ENCODE data around the gene LCE3A. TPM values are rescaled to one million over a fixed set of nuclear protein-coding genes. Genes with fewer than 3 reads are reported as not detected.
"Not testable (repeated sequence)": the region's sequence is repeated elsewhere in the genome, so short reads cannot be mapped to it uniquely, and the experiment has no call there.

LCE3A gene
- polyA plus RNA-seq, 1 experiment = not detected

- no peaks in the 10 kb centered on the region for H3K36me3 ChIP-seq (ENCODE audit: control insufficient read depth, insufficient read depth, low read length)
- ChIA-PET CTCF (no interaction called here), POLR2A (no interaction called here)
- no peak within 1 kb of the TSS for H3K4me3 ChIP-seq (ENCODE audit: low read depth, low read length)
- TF ChIP-seq CTCF (IDR thresholded peaks at IDR 0.05; ENCODE audit: insufficient read depth, low read depth, low read length) = no peak
- H3K27me3 ChIP-seq (ENCODE audit: control insufficient read depth, insufficient read depth, low read length) = no peaks in the 10 kb centered on the region
- DNase-seq (ENCODE audit: low read depth) = no peak
Observed at GRCh38 chr1:152580433-152580832, 42.5 kb downstream of the LCE3A start, which contains the start of gene LCE3D. Gene LCE3D (minus strand): TSS chr1:152580516. CDS start chr1:152579936, 580 bp downstream.

GRCh38 chr1:152579526-152579925 lies 43.4 kb downstream of the LCE3A start:
- H3K4me3 ChIP-seq (ENCODE audit: low read depth, low read length); H3K36me3 ChIP-seq (ENCODE audit: control insufficient read depth, insufficient read depth, low read length); CTCF ChIA-PET; DNase-seq (ENCODE audit: low read depth); POLR2A ChIA-PET; H3K27me3 ChIP-seq (ENCODE audit: control insufficient read depth, insufficient read depth, low read length): not testable (repeated sequence)

- TF ChIP-seq CTCF (IDR thresholded peaks at IDR 0.05; ENCODE audit: insufficient read depth, low read depth, low read length) = no peak
- CTCF ChIA-PET = no interaction called here
- no peaks in the 10 kb centered on the region for H3K27me3 ChIP-seq (ENCODE audit: control insufficient read depth, insufficient read depth, low read length)
- DNase-seq (ENCODE audit: low read depth) = no peak
- no peak overlapping the region for H3K4me3 ChIP-seq (ENCODE audit: low read depth, low read length)
- POLR2A ChIA-PET = no interaction called here
- H3K36me3 ChIP-seq (ENCODE audit: control insufficient read depth, insufficient read depth, low read length) = no peaks in the 10 kb centered on the region
Observed at GRCh38 chr1:152577168-152577567, 45.7 kb downstream of the LCE3A start.

Small RNA genes lying within 50 kb of the gene (small RNA-seq; reads per million reads assigned to genes)
- not detected for gene LCE3A (ENCODE audit: insufficient read length, low read depth, low replicate concordance)
- gene LCE3B (ENCODE audit: insufficient read length, low read depth, low replicate concordance) = not detected

Other genes starting within 250 kb of the LCE3A start
- not detected in 2 replicates for gene CRNN, start 208.8 kb downstream of the LCE3A start, polyA plus RNA-seq (2011; rRNA removed)
- not detected in 2 replicates for gene LCE5A, start 112.3 kb downstream of the LCE3A start, polyA plus RNA-seq (2011; rRNA removed)
- not detected in 2 replicates for gene CRCT1, start 108.6 kb downstream of the LCE3A start, polyA plus RNA-seq (2011; rRNA removed)
- not detected in 2 replicates for gene LCE3E, start 56.3 kb downstream of the LCE3A start, polyA plus RNA-seq (2011; rRNA removed)
- gene LCE3D, start 42.6 kb downstream of the LCE3A start, polyA plus RNA-seq (2011; rRNA removed) = not detected in 2 replicates
- not detected in 2 replicates for gene LCE3C, start 22.9 kb downstream of the LCE3A start, polyA plus RNA-seq (2011; rRNA removed)
- not detected in 2 replicates for gene LCE3B, start 9.3 kb downstream of the LCE3A start, polyA plus RNA-seq (2011; rRNA removed)
- not detected in 2 replicates for gene LCE2D, start 40.3 kb upstream of the LCE3A start, polyA plus RNA-seq (2011; rRNA removed)
- not detected in 2 replicates for gene LCE2C, start 52.2 kb upstream of the LCE3A start, polyA plus RNA-seq (2011; rRNA removed)
- not detected in 2 replicates for gene LCE2B, start 63.0 kb upstream of the LCE3A start, polyA plus RNA-seq (2011; rRNA removed)
- not detected in 2 replicates for gene LCE2A, start 75.2 kb upstream of the LCE3A start, polyA plus RNA-seq (2011; rRNA removed)
- gene LCE4A, start 85.1 kb upstream of the LCE3A start, polyA plus RNA-seq (2011; rRNA removed) = not detected in 2 replicates
- gene KPRP, start 134.9 kb upstream of the LCE3A start, polyA plus RNA-seq (2011; rRNA removed) = not detected in 2 replicates
- gene LCE1F, start 152.0 kb upstream of the LCE3A start, polyA plus RNA-seq (2011; rRNA removed) = not detected in 2 replicates
- not detected in 2 replicates for gene LCE1E, start 163.2 kb upstream of the LCE3A start, polyA plus RNA-seq (2011; rRNA removed)
- not detected in 2 replicates for gene LCE1D, start 173.6 kb upstream of the LCE3A start, polyA plus RNA-seq (2011; rRNA removed)
- gene LCE1C, start 183.5 kb upstream of the LCE3A start, polyA plus RNA-seq (2011; rRNA removed) = not detected in 2 replicates
- gene LCE1B, start 188.9 kb upstream of the LCE3A start, polyA plus RNA-seq (2011; rRNA removed) = not detected in 2 replicates
- not detected in 2 replicates for gene LCE1A, start 204.4 kb upstream of the LCE3A start, polyA plus RNA-seq (2011; rRNA removed)
- not detected in 2 replicates for gene LCE6A, start 219.8 kb upstream of the LCE3A start, polyA plus RNA-seq (2011; rRNA removed)
- gene LCE7A, start 236.9 kb upstream of the LCE3A start, polyA plus RNA-seq (2011; rRNA removed) = not detected in 2 replicates

All from BJ (cell line).